Erythroblast (primary cell): ENCODE measurements around the gene BCAP29.

Experiments
- DNase-seq, 2 experiments: peaks; one replicate each; lab custom pipeline; 2025; lab: John Stamatoyannopoulos, UW
- GATA1 ChIP-seq: IDR thresholded peaks from 2 replicates; pipeline ENCODE4 v1.6.1; 2011; ENCODE audit warnings: low read depth, mild to moderate bottlenecking, control low read depth, low read length, moderate library complexity
- POLR2A ChIP-seq: IDR thresholded peaks from 2 replicates; pipeline ENCODE4 v1.6.1; 2011; ENCODE audit warnings: mild to moderate bottlenecking, low read length

BCAP29 gene

GRCh38 chr7:107644309-107644974 lies 64.4 kb downstream of the BCAP29 start:
- no peak for DNase-seq
- no peak for TF ChIP-seq POLR2A
- TF ChIP-seq GATA1 = no peak

GRCh38 chr7:107652642-107653041 lies 72.6 kb downstream of the BCAP29 start:
- TF ChIP-seq POLR2A (no peak), GATA1 (no peak)
- DNase-seq = no peak

DNA sequence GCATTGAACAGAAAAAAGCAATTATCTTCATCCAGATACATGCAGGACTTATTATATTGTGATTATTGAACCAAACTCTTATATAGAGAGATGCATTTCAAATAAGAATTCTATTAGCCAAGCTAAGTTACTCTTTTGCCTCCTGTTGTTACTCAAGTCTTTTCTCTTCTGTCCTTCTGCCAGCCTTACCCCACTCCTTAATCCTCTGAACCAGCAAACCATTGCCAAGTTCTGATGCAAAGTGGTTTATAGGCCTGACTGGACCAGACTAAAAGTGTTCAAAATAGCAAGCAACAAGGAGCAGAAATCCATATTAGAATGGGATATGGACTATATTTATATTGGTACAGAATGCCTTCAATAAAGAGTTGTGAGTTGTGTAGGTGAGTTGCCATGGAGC lies 78.4 kb downstream of the BCAP29 start:
- DNase-seq = no peak
- no peak for TF ChIP-seq GATA1
- no peak for TF ChIP-seq POLR2A

DNA sequence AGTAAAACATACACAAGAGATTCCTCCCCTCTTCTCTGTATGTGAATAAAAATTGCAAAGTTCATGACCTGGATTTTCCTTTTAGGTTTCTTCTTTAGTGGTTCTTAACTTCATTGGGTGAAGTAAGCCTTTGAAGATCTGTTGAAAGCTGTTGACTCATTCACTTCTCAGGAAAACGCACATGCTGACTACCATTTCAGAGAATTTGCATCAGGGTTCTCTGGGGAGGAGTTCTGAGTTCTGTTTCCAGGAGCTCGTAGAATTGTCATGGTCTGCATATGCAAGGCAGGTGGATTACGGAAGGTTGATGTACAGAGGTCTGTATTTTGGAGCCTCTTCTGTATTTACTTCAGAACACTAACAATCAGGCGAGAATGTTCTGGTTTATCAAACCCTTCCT lies 79.6 kb downstream of the BCAP29 start:
- DNase-seq = peak; percentile 21 to 69
- TF ChIP-seq GATA1 = no peak
- no peak for TF ChIP-seq POLR2A

DNA sequence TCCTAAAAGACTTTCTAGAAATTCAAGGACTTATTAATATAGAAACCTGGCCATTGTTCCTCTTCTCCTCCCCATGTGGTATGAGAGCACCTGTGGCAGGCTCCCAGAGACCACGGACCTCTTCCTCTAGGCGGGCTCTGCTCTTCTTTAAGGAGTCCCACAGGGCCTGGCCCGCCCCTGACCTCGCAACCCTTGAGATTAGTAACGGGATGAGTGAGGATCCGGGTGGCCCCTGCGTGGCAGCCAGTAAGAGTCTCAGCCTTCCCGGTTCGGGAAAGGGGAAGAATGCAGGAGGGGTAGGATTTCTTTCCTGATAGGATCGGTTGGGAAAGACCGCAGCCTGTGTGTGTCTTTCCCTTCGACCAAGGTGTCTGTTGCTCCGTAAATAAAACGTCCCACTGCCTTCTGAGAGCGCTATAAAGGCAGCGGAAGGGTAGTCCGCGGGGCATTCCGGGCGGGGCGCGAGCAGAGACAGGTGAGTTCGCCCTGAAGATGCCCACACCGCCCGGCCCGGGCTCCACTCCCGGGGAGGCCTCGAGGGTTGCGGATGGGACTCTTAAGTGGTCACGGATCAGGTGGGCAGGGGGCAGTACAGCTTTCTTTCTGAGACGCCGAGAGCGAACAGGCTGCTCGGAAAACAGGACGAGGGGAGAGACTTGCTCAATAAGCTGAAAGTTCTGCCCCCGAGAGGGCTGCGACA lies 80.5 kb downstream of the BCAP29 start, which contains the start of gene SLC26A4:
SLC26A4 (plus strand) TSS at position 448 of the 700 bp plus-strand sequence. CDS start 814 bp downstream, outside the sequence.
- DNase-seq = peak; percentile 33
- no peak for TF ChIP-seq POLR2A
- TF ChIP-seq GATA1 = no peak

DNA sequence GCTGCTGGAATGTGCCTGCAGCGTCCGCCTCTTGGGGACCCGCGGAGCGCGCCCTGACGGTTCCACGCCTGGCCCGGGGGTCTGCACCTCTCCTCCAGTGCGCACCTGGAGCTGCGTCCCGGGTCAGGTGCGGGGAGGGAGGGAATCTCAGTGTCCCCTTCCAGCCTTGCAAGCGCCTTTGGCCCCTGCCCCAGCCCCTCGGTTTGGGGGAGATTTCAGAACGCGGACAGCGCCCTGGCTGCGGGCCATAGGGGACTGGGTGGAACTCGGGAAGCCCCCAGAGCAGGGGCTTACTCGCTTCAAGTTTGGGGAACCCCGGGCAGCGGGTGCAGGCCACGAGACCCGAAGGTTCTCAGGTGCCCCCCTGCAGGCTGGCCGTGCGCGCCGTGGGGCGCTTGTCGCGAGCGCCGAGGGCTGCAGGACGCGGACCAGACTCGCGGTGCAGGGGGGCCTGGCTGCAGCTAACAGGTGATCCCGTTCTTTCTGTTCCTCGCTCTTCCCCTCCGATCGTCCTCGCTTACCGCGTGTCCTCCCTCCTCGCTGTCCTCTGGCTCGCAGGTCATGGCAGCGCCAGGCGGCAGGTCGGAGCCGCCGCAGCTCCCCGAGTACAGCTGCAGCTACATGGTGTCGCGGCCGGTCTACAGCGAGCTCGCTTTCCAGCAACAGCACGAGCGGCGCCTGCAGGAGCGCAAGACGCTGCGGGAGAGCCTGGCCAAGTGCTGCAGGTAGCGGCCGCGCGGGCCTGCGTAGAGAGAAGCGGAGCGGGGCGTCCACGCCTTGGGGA lies 81.2 kb downstream of the BCAP29 start:
- peak; percentile 65 to 66 for DNase-seq
- TF ChIP-seq GATA1 (no peak), POLR2A (no peak)

DNA sequence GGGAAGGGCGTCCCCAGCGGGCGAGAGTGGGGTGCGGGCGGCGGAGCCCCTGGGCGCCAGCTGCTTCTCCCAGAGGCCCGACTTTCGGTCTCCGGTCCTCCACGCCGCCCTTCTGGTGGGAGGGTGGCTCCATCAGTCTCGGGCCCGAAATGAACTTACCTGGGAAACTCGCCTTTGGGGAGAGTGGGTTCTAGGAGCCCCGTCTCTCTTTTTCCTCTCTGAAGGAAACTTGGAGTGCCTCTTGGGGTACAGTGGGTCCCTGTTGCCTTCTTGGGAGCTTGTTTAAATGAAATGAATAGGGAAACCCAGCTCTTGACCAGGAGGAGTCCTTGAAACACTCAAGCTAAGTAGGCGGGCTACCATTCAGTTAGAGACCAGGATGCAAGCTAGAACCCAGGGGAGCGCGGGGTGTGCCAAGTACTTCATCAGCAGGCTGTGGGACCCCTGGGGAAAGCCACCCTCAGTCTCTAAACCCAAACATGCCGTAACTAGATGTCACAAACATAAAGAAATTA lies 81.9 kb downstream of the BCAP29 start:
- TF ChIP-seq POLR2A = no peak
- TF ChIP-seq GATA1 = no peak
- no peak for DNase-seq

DNA sequence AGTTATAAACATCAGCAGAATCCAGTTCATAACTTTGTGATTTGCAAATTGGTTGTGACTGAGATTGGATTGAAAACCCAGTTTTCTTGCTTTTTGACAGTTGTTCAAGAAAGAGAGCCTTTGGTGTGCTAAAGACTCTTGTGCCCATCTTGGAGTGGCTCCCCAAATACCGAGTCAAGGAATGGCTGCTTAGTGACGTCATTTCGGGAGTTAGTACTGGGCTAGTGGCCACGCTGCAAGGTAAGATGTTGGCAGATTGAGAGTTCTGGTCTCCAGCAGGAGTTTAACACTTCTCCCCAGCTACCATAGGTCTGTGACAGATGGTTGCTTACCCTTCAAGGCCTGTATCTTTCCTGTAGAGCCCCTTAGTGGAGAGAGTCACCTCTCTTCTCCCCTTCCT lies 83.2 kb downstream of the BCAP29 start:
- DNase-seq = no peak
- TF ChIP-seq POLR2A = no peak
- TF ChIP-seq GATA1 = no peak

DNA sequence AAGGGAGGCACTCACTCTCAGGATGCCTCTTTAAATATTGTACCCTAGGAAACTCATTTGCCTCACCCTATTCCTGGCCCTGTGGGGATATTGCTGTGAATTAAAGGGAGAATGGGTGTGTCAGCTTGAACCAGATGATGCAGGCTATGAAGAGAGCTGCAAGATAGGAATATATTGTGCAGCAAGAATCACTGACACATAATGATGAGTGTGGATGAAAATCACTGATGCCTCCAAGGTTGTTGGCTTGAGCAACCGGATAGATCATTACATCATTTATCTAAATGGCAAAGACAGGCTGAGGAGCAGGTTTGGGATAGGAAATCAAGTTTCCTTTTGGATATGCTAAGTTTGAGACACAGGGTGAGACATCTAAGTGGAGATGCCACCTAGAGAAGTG lies 86.7 kb downstream of the BCAP29 start:
- no peak for DNase-seq
- TF ChIP-seq GATA1 (no peak), POLR2A (no peak)

DNA sequence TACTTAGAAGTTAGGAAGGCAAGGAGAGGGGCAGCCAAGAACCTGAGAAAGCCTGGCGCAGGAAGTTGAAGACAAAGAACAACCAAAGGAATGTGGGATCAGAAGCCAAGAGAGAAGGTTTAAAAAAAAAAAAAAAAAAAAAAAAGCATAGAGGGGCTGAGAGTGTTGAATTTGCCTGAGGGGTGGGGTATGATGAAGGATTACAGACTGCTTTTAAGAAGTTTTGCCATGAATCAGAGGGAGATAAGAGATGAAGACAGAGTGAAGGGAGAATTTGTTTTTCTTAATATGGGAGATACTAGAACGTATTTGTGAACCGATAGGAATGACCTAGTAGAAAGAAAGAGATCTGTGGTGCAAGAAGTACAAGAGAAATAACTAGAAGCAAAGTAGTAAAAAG lies 87.3 kb downstream of the BCAP29 start:
- TF ChIP-seq GATA1 = no peak
- no peak for TF ChIP-seq POLR2A
- DNase-seq = no peak

GRCh38 chr7:107668296-107668695 lies 88.2 kb downstream of the BCAP29 start:
- DNase-seq = no peak
- no peak for TF ChIP-seq POLR2A
- no peak for TF ChIP-seq GATA1
